MCF 10A (cell line): ENCODE results near the gene C1QTNF1. TPM values are rescaled to one million over a fixed set of nuclear protein-coding genes. Genes with fewer than 3 reads are reported as not detected.

ENCODE experiments used
- BruUV-seq: library from RNA; stranded (reverse); fragments of 400-500 nt; replicated peaks from 2 replicates; lab custom pipeline; 2021; lab: Mats Ljungman, UMichigan
- CTCF ChIA-PET: fragments of 300-600 bp; sonication (Branson Sonifier 250); formaldehyde crosslinking; extraction: SDS; loops from one replicate; lab custom pipeline; 2021; ENCODE audit warnings: antibody characterized with exemption, inconsistent platforms; lab: Yijun Ruan, JAX
- POLR2A ChIA-PET: fragments of 300-600, 350-650 bp; sonication (Branson Sonifier 250); formaldehyde crosslinking; extraction: SDS; loops from one replicate; lab custom pipeline; 2020; ENCODE audit warnings: antibody characterized with exemption, inconsistent platforms; lab: Yijun Ruan, JAX
- DNase-seq: peaks from one replicate; pipeline ENCODE4 v3.0.0-alpha.2; 2018; ENCODE audit not compliant: unreplicated experiment
- H3K27ac Mint-ChIP-seq: one replicate; pipeline ENCODE4 v1.8.0; 2022; ENCODE audit warnings: mild to moderate bottlenecking, low read depth, mixed read lengths; ENCODE audit not compliant: unreplicated experiment
- H3K27me3 Mint-ChIP-seq: one replicate; pipeline ENCODE4 v1.8.0; 2022; ENCODE audit warnings: mixed read lengths; ENCODE audit not compliant: insufficient read depth, unreplicated experiment
- H3K36me3 Mint-ChIP-seq: one replicate; pipeline ENCODE4 v1.8.0; 2022; ENCODE audit warnings: mild to moderate bottlenecking, moderate library complexity, mixed read lengths; ENCODE audit not compliant: insufficient read depth, unreplicated experiment
- H3K4me1 Mint-ChIP-seq: one replicate; pipeline ENCODE4 v1.8.0; 2022; ENCODE audit warnings: mixed read lengths; ENCODE audit not compliant: insufficient read depth, unreplicated experiment
- H3K4me3 Mint-ChIP-seq: one replicate; pipeline ENCODE4 v1.8.0; 2022; ENCODE audit warnings: mild to moderate bottlenecking, moderate library complexity, mixed read lengths; ENCODE audit not compliant: unreplicated experiment
- H3K9me3 Mint-ChIP-seq: one replicate; pipeline ENCODE4 v1.8.0; 2022; ENCODE audit warnings: mixed read lengths; ENCODE audit not compliant: unreplicated experiment
- intact Hi-C: fragments of 100-400 bp; cut with micrococcal nuclease; formaldehyde crosslinking; loops from 2 replicates; pipeline ENCODE4 v1.14.1; 2022
- total RNA-seq: library from RNA; stranded (reverse); gene quantifications from 2 replicates; pipeline ENCODE4 v1.2.3, GENCODE V29; 2022
- TF ChIP-seq, protein P1 (sequence below): fragments of 200-600 bp; IDR thresholded peaks from one replicate; pipeline ENCODE4 v1.8.0; 2022; ENCODE audit warnings: antibody characterized with exemption, mild to moderate bottlenecking; ENCODE audit not compliant: unreplicated experiment

The C1QTNF1 gene
- total RNA-seq, 1 experiment from 2014 or later, result 3.0 TPM

DNA sequence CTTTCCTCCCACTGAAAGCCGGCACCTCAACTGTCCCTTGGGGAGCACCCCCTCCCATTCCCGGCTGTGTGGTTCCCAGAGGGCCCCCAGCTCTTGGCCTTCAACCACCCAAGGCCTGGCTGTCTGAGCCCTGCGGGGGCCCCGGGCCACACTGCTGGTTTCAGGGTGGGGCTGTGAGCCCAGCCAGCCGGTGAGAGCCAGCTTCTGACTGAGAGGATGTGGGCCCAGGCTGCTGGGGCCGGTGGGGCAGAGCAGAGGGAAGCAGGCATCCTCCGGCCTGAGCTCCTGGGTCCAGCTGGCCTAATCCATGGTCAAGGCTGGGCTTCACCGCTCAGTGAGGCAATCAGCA lies 43.4 kb upstream of the C1QTNF1 start:
- no peak overlapping the region for H3K4me3 Mint-ChIP-seq
- H3K9me3 Mint-ChIP-seq, result no peaks in the 10 kb centered on the region
- no peak for DNase-seq
- ChIA-PET POLR2A (interaction anchor here (0.7 to 1.6 kb wide), 3 partner anchors 29 to 186 kb away, joined by 5 to 7 read pairs (median 5); partner anchors contain the start of gene CANT1), CTCF (interaction anchor here (0.6 to 1.0 kb wide), 3 partner anchors 9 to 115 kb away, joined by 3 to 10 read pairs (median 6); no protein-coding TSS in a partner anchor)
- peaks cover 5% of the 10 kb centered on the region for H3K36me3 Mint-ChIP-seq
- no TSS peak for BruUV-seq
- TF ChIP-seq, protein P1, sequence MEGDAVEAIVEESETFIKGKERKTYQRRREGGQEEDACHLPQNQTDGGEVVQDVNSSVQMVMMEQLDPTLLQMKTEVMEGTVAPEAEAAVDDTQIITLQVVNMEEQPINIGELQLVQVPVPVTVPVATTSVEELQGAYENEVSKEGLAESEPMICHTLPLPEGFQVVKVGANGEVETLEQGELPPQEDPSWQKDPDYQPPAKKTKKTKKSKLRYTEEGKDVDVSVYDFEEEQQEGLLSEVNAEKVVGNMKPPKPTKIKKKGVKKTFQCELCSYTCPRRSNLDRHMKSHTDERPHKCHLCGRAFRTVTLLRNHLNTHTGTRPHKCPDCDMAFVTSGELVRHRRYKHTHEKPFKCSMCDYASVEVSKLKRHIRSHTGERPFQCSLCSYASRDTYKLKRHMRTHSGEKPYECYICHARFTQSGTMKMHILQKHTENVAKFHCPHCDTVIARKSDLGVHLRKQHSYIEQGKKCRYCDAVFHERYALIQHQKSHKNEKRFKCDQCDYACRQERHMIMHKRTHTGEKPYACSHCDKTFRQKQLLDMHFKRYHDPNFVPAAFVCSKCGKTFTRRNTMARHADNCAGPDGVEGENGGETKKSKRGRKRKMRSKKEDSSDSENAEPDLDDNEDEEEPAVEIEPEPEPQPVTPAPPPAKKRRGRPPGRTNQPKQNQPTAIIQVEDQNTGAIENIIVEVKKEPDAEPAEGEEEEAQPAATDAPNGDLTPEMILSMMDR, result no peak
- intact Hi-C loops, result no loop called here
- no peaks in the 10 kb centered on the region for H3K27me3 Mint-ChIP-seq
- peaks cover 6% of the 10 kb centered on the region for H3K4me1 Mint-ChIP-seq
- no peak overlapping the region for H3K27ac Mint-ChIP-seq

DNA sequence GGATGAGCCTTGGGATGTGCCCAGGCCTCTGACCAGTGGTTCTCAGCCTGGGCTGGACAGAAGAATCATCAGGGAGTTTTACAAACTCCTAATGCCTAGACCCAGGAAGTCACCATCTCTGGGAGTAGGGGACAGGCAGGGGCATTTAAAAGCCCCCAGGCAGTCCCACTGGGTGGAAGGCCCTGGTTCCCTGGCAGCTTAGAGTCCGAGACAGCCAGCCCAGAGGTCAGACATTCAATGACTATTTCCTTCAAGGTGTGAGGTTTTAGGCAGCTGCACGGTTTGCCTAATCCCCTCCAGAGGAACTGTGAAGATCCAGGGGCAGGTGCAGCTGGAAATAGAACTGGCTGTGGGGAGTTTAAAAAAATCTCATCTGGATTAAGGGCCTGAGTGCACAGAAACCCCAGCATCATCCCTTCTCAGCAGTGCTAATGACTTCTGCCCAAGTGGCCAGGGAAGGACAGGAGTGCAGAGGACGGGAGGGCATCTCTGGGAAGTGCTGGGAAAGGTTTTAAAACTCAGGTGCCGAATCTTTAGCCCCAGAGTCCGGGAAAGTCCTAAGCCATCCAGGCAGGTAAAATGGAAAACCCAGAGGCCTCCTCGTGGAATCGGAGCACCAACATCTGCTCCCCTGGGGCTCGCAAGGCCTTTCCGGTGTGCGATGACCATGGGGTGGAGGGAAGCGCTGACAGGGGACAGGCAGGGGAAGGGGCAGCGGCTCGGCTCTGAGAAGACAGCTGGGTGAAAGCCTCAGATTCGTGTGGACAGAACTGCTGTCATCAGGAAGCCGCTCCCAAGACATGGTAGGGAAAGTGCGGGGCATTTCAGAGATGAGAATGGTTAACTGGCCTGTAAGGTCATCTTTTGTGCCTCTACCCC lies 42.7 kb upstream of the C1QTNF1 start:
- peaks cover under 1% of the 10 kb centered on the region for H3K36me3 Mint-ChIP-seq
- no peaks in the 10 kb centered on the region for H3K9me3 Mint-ChIP-seq
- no TSS peak for BruUV-seq
- no peak overlapping the region for H3K27ac Mint-ChIP-seq
- TF ChIP-seq, protein P1, result no peak
- no peak overlapping the region for H3K4me3 Mint-ChIP-seq
- DNase-seq, result no peak
- H3K27me3 Mint-ChIP-seq, result no peaks in the 10 kb centered on the region
- H3K4me1 Mint-ChIP-seq, result peaks cover 8% of the 10 kb centered on the region
- ChIA-PET CTCF (interaction anchor here (0.6 to 1.1 kb wide), 4 partner anchors 10 to 116 kb away, joined by 4 to 10 read pairs (median 5); no protein-coding TSS in a partner anchor), POLR2A (interaction anchor here (0.6 to 1.6 kb wide), 4 partner anchors 20 to 187 kb away, joined by 3 to 7 read pairs (median 5); partner anchors contain the start of gene CANT1)
- intact Hi-C loops, result no loop called here

DNA sequence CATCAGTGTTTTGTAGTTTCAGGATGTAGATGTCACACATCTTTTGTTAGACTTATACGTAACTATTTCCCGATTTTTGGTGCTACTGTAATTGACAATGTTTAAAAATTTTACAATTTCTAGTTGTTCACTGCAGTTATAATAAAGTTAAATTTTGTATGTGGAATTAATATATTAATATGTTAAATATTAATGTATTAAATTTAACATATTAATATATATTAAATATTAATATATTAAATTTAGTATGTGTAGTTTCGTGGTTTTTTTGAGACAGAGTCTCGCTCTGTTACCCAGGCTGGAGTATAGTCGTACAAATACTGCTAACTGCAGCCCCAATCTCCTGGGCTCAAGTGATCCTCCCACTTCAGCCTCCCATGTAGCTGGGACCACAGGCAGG lies 38.6 kb upstream of the C1QTNF1 start:
- intact Hi-C loops, result no loop called here
- H3K4me3 Mint-ChIP-seq, result no peak overlapping the region
- H3K9me3 Mint-ChIP-seq, result no peaks in the 10 kb centered on the region
- TF ChIP-seq, protein P1, result no peak
- no peaks in the 10 kb centered on the region for H3K27me3 Mint-ChIP-seq
- no TSS peak for BruUV-seq
- DNase-seq, result no peak
- H3K4me1 Mint-ChIP-seq, result peaks cover 10% of the 10 kb centered on the region
- CTCF ChIA-PET, result interaction anchor here (0.6 to 1.2 kb wide), 4 partner anchors 9 to 583 kb away, joined by 3 to 4 read pairs (median 4); no protein-coding TSS in a partner anchor
- POLR2A ChIA-PET, result no interaction called here
- H3K27ac Mint-ChIP-seq, result no peak overlapping the region
- peaks cover 12% of the 10 kb centered on the region for H3K36me3 Mint-ChIP-seq

DNA sequence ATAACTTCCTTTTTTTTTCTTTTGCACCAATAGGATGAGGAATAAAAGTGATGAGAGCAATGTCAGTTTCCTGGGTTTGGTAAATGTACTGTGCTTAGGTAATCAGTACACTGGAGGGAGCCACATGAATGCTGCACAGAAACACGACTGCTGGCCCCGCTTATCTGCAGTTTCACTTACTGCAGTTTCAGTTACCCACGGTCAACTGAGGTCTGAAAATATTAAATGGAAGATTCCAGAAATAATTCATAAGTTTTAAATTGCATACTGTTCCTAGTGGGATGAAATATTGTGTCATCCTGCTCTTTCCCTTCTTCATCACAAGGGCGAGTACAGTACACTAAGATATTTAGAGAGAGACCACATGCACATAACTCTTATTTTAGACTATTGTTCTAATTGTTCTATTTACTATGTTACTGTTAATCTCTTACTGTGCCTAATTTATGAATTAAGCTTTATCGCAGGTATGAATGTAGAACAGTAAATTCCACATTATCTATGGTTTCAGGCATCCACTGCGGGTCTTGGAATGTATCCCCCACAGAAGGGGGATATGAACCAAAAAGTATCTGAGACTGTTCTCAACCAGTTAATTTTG lies 37.8 kb upstream of the C1QTNF1 start:
- TF ChIP-seq, protein P1, result no peak
- POLR2A ChIA-PET, result interaction anchor here (1.0 to 1.3 kb wide), 6 partner anchors 9 to 120 kb away, joined by 3 to 5 read pairs (median 4); partner anchors contain the start of gene CANT1
- intact Hi-C loops, result no loop called here
- CTCF ChIA-PET, result interaction anchor here (0.6 to 1.3 kb wide), 7 partner anchors 9 to 584 kb away, joined by 3 to 7 read pairs (median 4); no protein-coding TSS in a partner anchor
- Mint-ChIP-seq H3K4me1 (peaks cover 10% of the 10 kb centered on the region), H3K9me3 (no peaks in the 10 kb centered on the region), H3K4me3 (peak overlapping the region; percentile 70), H3K27me3 (no peaks in the 10 kb centered on the region), H3K27ac (peak overlapping the region; percentile 84), H3K36me3 (peaks cover 19% of the 10 kb centered on the region)
- peak; percentile 22 for DNase-seq
- TSS peak; percentile 17 for BruUV-seq
